Astrocyte of the cerebellum (primary cell): ENCODE results near the gene TRDN.
"Not testable (repeated sequence)": the region's sequence is repeated elsewhere in the genome, so short reads cannot be mapped to it uniquely, and the experiment has no call there.

Experiments
- DNase-seq: peaks from one replicate; pipeline ENCODE4 v3.0.0-alpha.2; 2011; ENCODE audit warnings: low read depth
- H3K4me3 ChIP-seq: 2 replicates; pipeline ENCODE4 v1.5.1; 2011; ENCODE audit warnings: mild to moderate bottlenecking, low read depth, low read length, moderate library complexity
- in situ Hi-C: cut with HindIII; loops from 2 replicates; pipeline ENCODE4 v1.10.0; 2017; ENCODE audit warnings: low sequenced_read_pairs
- TF ChIP-seq, protein P1 (sequence below): IDR thresholded peaks from 2 replicates; pipeline ENCODE4 v1.5.1; 2012; ENCODE audit warnings: low read length, low read depth, moderate library complexity, mild to moderate bottlenecking; ENCODE audit errors: missing control alignments

TRDN gene

DNA sequence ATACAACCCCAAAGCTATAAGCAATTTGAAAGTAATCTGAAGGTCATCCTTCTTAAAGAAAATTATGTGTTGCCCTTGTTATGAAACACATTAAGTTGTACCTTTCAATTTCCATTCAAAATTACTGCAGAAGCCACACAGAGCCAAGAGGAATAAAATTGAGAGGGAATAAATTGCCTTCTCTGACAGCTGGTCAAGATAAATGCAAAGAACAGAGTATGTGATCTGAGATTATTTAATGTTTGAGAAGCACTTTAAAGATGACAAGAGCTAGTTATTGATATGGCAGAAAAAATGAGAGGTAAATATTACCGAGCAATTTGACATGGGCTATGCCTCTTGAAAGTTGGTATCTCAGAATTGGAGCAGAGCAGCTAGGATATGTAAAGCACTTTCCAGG lies 61.6 kb downstream of the TRDN start:
- no peak overlapping the region for H3K4me3 ChIP-seq

DNA sequence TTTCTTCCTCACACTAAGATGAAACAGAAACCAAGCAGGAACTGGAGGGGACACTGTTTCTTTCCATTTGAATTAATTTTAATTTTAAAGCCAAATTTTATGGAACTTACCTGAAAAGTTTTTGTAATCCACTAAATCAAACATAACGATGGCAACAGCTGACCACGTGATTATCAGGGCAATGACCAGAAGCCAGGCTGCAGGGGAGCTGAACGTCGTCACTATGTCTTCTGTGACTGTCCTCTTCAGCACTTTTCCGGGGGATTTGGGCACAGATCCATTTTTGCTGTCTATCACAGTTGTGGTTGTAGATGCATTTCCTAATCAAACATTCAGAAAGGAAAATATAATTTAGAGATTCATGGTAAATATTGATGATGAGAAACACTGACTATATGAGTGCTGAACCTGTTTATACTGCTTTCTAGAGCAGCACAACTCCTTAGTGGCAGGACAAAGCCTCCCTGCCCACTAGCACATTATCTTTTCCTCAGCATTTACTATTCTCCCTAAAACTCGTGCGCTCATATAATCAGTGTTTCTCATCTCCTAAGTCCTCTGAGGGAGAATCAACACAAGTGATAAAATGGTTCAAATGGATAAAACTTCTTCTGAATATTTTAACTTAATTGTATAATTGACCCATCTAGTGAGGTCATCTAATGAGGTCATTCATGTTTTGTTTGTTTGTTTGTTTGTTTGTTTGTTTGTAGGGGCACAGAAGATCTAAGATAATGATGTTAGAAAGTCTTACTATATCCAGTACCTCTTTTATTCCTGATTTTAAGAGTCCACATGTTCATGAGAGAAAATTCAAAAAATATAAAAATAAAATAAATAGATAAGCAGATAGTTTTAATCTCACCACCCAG lies 65.7 kb downstream of the TRDN start:
- no peak for DNase-seq
- in situ Hi-C loops = no loop called here
- TF ChIP-seq, protein P1, sequence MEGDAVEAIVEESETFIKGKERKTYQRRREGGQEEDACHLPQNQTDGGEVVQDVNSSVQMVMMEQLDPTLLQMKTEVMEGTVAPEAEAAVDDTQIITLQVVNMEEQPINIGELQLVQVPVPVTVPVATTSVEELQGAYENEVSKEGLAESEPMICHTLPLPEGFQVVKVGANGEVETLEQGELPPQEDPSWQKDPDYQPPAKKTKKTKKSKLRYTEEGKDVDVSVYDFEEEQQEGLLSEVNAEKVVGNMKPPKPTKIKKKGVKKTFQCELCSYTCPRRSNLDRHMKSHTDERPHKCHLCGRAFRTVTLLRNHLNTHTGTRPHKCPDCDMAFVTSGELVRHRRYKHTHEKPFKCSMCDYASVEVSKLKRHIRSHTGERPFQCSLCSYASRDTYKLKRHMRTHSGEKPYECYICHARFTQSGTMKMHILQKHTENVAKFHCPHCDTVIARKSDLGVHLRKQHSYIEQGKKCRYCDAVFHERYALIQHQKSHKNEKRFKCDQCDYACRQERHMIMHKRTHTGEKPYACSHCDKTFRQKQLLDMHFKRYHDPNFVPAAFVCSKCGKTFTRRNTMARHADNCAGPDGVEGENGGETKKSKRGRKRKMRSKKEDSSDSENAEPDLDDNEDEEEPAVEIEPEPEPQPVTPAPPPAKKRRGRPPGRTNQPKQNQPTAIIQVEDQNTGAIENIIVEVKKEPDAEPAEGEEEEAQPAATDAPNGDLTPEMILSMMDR = no peak
- H3K4me3 ChIP-seq = no peak overlapping the region

More for the DNA sequence above, 61.6 kb downstream of the TRDN start:
- in situ Hi-C loops = no loop called here
- no peak for DNase-seq
- TF ChIP-seq, protein P1 = no peak

DNA sequence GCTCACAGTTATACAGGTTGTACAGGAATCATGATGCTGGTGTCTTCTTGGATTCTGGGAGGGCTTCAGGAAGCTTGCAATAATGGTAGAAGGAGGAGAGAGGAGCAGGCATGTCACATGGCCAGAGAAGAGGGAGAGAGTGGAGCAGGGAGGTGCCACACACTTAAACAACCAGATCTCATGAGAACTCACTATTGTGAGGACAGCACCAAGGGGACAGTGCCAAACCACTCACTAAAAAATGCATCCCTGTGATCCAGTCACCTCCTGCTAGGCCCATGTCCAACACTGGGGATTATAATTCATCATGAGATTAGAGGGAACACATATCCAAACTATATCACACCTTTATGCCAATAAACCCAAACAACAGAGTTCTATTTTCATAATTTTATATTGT lies 67.2 kb downstream of the TRDN start:
- in situ Hi-C loops = no loop called here
- no peak for DNase-seq
- H3K4me3 ChIP-seq = no peak overlapping the region
- TF ChIP-seq, protein P1 = no peak

DNA sequence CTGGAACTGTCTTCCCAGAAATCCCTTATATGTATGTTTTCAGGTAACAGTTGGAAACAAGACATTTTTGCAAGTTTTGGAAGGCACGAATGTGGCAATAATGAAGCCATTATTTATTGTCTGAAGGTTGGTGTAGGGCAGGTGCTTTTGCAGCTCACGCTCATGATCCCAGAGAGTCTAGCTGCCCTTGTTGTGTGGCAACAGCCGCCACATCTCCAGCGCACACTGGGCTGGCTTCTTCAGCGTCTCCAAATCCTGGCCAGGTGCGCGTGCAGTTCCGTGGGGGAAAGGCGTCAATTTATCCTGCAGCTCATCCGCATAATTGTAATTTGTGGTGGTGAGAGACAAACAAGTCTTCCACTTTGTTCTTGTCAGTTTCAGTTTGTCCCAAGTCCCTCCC lies 71.2 kb downstream of the TRDN start:
- in situ Hi-C loops = no loop called here
- no peak for DNase-seq
- TF ChIP-seq, protein P1 = no peak
- H3K4me3 ChIP-seq = no peak overlapping the region

DNA sequence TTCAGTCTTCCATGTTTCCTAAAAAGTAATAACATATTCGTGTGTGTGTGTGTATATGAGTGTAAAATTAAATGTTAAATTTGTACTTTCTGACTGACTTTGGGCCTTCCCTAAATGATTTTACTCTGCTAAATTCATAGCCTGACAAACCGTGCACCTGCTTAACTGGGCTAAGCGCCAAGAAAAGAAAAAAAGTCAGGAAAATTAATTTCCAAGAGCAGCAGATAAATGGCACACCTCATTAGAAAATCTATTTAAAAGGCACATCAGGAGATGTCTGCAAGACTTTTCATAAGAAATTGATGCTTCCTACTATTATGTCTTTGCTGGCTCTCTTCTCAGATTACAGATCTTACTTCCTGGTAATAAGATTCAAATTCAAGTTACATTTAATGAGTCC lies 72.4 kb downstream of the TRDN start:
- no peak overlapping the region for H3K4me3 ChIP-seq
- in situ Hi-C loops = no loop called here
- TF ChIP-seq, protein P1 = no peak
- DNase-seq = no peak

DNA sequence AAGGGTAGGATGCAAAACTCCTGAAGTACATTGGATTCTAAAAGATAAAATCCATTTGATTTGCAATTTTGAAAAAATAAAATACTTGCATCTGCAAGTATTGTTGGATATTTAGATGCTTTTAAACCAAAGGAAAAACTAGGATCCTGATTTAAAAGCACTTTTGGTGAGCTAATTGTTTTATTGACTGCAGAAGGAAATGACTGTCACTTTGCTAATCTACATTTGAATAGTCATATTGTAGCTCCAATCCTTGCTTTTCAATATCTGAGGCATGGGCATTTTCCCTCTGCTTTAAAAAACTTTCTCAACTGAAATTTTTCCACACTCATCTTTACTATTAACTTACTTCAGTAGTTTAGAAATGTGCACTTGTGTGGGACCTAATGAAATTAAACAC lies 74.1 kb downstream of the TRDN start:
- in situ Hi-C loops = no loop called here
- no peak for DNase-seq
- H3K4me3 ChIP-seq = no peak overlapping the region
- TF ChIP-seq, protein P1 = no peak

DNA sequence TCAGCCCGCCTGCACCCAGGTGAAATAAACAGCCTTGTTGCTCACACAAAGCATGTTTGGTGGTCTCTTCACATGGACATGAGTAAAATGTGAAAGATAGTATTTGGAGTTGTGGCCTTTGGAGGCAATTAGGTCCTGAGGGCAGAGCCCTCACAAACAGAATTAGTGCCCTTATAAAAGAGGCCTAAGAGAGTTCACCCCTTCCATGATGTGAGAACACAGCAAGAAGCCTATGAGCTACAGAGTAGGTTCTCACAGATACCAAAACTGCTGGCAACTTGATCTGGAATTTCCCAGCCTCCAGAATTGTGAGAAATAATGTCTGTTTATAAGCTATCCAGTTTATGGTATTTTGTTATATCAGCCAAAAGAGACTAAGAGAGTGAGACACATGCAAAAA lies 74.5 kb downstream of the TRDN start:
- DNase-seq = no peak
- no peak overlapping the region for H3K4me3 ChIP-seq
- TF ChIP-seq, protein P1 = no peak
- in situ Hi-C loops = no loop called here

DNA sequence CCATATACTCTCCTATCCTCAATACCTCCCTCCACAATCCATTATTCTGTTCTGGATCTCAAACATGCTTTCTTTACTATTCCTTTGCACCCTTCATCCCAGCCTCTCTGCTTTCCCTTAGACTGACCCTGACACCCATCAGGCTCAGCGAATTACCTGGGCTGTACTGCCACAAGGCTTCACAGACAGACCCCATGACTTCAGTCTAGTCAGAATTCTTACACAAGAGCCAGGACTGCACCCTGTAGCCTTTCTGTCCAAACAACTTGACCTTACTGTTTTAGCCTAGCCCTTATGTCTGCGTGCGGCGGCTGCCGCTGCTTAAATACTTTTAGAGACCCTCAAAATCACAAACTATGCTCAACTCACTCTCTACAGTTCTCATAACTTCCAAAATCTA lies 76.9 kb downstream of the TRDN start:
- in situ Hi-C loops = not testable (repeated sequence)

DNA sequence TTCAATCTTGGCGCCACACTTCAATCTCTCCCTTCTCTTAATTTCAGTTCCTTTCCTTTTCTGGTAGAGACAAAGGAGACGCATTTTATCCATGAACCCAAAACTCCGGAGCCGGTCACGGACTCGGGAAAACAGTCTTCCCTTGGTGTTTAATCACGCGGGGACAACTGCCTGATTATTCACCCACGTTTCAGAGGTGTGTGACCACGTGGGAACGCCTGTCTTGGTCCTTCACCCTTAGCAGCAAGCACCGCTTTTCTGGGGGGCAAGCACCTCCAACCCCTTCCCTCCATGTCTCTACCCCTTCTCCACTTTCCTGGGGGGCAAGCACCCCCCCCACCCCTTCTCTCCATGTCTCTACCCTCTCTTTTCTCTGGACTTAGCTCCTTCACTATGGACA lies 79.3 kb downstream of the TRDN start:
- DNase-seq, in situ Hi-C loops, H3K4me3 ChIP-seq: not testable (repeated sequence)

More for the DNA sequence above, 76.9 kb downstream of the TRDN start:
- not testable (repeated sequence) for H3K4me3 ChIP-seq, DNase-seq
